Panc1 (cell line): Measurements from ENCODE around the gene KPNA4. TPM values are rescaled to one million over a fixed set of nuclear protein-coding genes. Genes with fewer than 3 reads are reported as not detected.

ENCODE experiments used
- ATAC-seq: fragments of 200-7000 bp; cut with Tn5 transposase; 2 replicates; pipeline ENCODE4 v1.9.1; 2020; ENCODE audit warnings: mild to moderate bottlenecking, moderate library complexity
- BruUV-seq: library from RNA; stranded (reverse); fragments of 400-500 nt; replicated peaks from 2 replicates; lab custom pipeline; 2021; lab: Mats Ljungman, UMichigan
- CTCF ChIA-PET: fragments of 300-600 bp; sonication (Branson Sonifier 250); formaldehyde crosslinking; loops from one replicate; lab custom pipeline; 2022; ENCODE audit warnings: antibody characterized with exemption; lab: Charles Lee
- POLR2A ChIA-PET: fragments of 300-600 bp; sonication (Branson Sonifier 250); formaldehyde crosslinking; loops from one replicate; lab custom pipeline; 2022; ENCODE audit warnings: antibody characterized with exemption; lab: Charles Lee
- DNase-seq: peaks from one replicate; pipeline ENCODE4 v3.0.0-alpha.2; 2010; ENCODE audit warnings: low read depth, low spot score
- H3K27ac ChIP-seq: 2 replicates; pipeline ENCODE4 v1.5.1; 2011; ENCODE audit warnings: mild to moderate bottlenecking, low read length, inconsistent platforms
- H3K27me3 ChIP-seq: fragments of 200-500 bp; sonication (Bioruptor generic); 2 replicates; pipeline ENCODE4 v1.6.0; 2014; ENCODE audit warnings: low read length, inconsistent platforms; ENCODE audit not compliant: control insufficient read depth, insufficient read depth
- H3K36me3 ChIP-seq: fragments of 200-500 bp; sonication (Bioruptor generic); 2 replicates; pipeline ENCODE4 v1.5.1; 2014; ENCODE audit warnings: inconsistent platforms, mild to moderate bottlenecking, low read length, moderate library complexity; ENCODE audit not compliant: control insufficient read depth, insufficient read depth
- H3K4me1 ChIP-seq: 2 replicates; pipeline ENCODE4 v1.5.1; 2011; ENCODE audit warnings: inconsistent platforms, mild to moderate bottlenecking, low read length, moderate library complexity; ENCODE audit not compliant: control insufficient read depth, insufficient read depth
- H3K4me3 ChIP-seq, 2 experiments: 2 replicates each; pipeline ENCODE4 v1.5.1; 2011 to 2012; ENCODE audit warnings: low read depth in 2 of 2, low read length in 2 of 2, mild to moderate bottlenecking in 2 of 2, inconsistent platforms in 1 of 2, moderate library complexity in 1 of 2
- H3K9me3 ChIP-seq: fragments of 200-500 bp; sonication (Bioruptor generic); 2 replicates; pipeline ENCODE4 v1.5.1; 2014; ENCODE audit warnings: low read depth, mild to moderate bottlenecking, inconsistent platforms, low read length, moderate library complexity; ENCODE audit not compliant: control insufficient read depth, insufficient read depth
- POLR2AphosphoS5 ChIP-seq: IDR thresholded peaks from 2 replicates; pipeline ENCODE4 v1.6.1; 2012; ENCODE audit warnings: mild to moderate bottlenecking, low read depth, low read length, moderate library complexity
- REST ChIP-seq, 2 experiments: IDR thresholded peaks; 2 replicates each; pipeline ENCODE4 v1.6.1; 2011 to 2012; ENCODE audit warnings: low read depth in 2 of 2, control low read depth in 1 of 2, low read length in 1 of 2, mild to moderate bottlenecking in 1 of 2, moderate library complexity in 1 of 2; ENCODE audit not compliant: insufficient read depth in 1 of 2
- SIN3A ChIP-seq: IDR thresholded peaks from 2 replicates; pipeline ENCODE4 v1.6.1; 2012; ENCODE audit warnings: low read depth, mild to moderate bottlenecking, low read length, moderate library complexity, borderline replicate concordance; ENCODE audit not compliant: insufficient read depth
- TCF7L2 ChIP-seq: IDR thresholded peaks from 2 replicates; pipeline ENCODE4 v1.6.1; 2011; ENCODE audit warnings: mild to moderate bottlenecking, low read depth, low read length, inconsistent platforms
- in situ Hi-C: cut with HindIII; loops from 2 replicates; pipeline ENCODE4 v1.10.0; 2016; ENCODE audit warnings: low sequenced_read_pairs, low pct_unique_long_range_greater_than_20kb
- intact Hi-C: fragments of 100-400 bp; cut with micrococcal nuclease; formaldehyde crosslinking; loops from one replicate; pipeline ENCODE4 v1.10.0; 2022; ENCODE audit not compliant: unreplicated experiment
- total RNA-seq: library from RNA; stranded (reverse); gene quantifications from one replicate; pipeline ENCODE4 v1.2.1, GENCODE V29; 2021; ENCODE audit not compliant: unreplicated experiment
- TF ChIP-seq, protein P1 (sequence below): fragments of 450-650 bp; IDR thresholded peaks from 2 replicates; pipeline ENCODE4 v1.5.1; 2017; ENCODE audit warnings: mild to moderate bottlenecking

The KPNA4 gene
- total RNA-seq, 1 experiment from 2014 or later, result 84.4 TPM

GRCh38 chr3:160473978-160474377 lies 91.4 kb downstream of the KPNA4 start:
- intact Hi-C loops (no loop called here), in situ Hi-C loops (no loop called here)
- ChIA-PET POLR2A (no interaction called here), CTCF (no interaction called here)
- no peak for DNase-seq
- TF ChIP-seq SIN3A, result no peak
- no peak for TF ChIP-seq REST (IDR thresholded peaks at IDR 0.05; ENCODE audit: insufficient read depth in 1 of 2, low read depth in 2 of 2, low read length in 1 of 2)
- TF ChIP-seq, protein P1, sequence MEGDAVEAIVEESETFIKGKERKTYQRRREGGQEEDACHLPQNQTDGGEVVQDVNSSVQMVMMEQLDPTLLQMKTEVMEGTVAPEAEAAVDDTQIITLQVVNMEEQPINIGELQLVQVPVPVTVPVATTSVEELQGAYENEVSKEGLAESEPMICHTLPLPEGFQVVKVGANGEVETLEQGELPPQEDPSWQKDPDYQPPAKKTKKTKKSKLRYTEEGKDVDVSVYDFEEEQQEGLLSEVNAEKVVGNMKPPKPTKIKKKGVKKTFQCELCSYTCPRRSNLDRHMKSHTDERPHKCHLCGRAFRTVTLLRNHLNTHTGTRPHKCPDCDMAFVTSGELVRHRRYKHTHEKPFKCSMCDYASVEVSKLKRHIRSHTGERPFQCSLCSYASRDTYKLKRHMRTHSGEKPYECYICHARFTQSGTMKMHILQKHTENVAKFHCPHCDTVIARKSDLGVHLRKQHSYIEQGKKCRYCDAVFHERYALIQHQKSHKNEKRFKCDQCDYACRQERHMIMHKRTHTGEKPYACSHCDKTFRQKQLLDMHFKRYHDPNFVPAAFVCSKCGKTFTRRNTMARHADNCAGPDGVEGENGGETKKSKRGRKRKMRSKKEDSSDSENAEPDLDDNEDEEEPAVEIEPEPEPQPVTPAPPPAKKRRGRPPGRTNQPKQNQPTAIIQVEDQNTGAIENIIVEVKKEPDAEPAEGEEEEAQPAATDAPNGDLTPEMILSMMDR, result no peak
- no peak for TF ChIP-seq POLR2AphosphoS5
- TF ChIP-seq TCF7L2, result no peak
- no peaks in the 10 kb centered on the region for H3K9me3 ChIP-seq
- H3K27me3 ChIP-seq, result no peaks in the 10 kb centered on the region; the same call in 1 of the 2 replicates
- H3K36me3 ChIP-seq, result no peaks in the 10 kb centered on the region
- H3K4me1 ChIP-seq, result no peaks in the 10 kb centered on the region
- no TSS peak for BruUV-seq
- H3K4me3 ChIP-seq, result no peak overlapping the region
- ATAC-seq, result no peak
- no peak overlapping the region for H3K27ac ChIP-seq

- Histone ChIP-seq H3K27me3 (no peaks in the 10 kb centered on the region; the same call in 1 of the 2 replicates), H3K27ac (no peak overlapping the region), H3K36me3 (no peaks in the 10 kb centered on the region), H3K9me3 (no peaks in the 10 kb centered on the region), H3K4me1 (no peaks in the 10 kb centered on the region), H3K4me3 (no peak overlapping the region)
- in situ Hi-C loops, result no loop called here
- TF ChIP-seq POLR2AphosphoS5 (no peak), REST (IDR thresholded peaks at IDR 0.05; ENCODE audit: insufficient read depth in 1 of 2, low read depth in 2 of 2, low read length in 1 of 2) (no peak), SIN3A (no peak), TCF7L2 (no peak)
- TF ChIP-seq, protein P1, result no peak
- ChIA-PET POLR2A (no interaction called here), CTCF (no interaction called here)
- ATAC-seq (no peak), DNase-seq (no peak)
- intact Hi-C loops, result no loop called here
- BruUV-seq, result no TSS peak
Measured at GRCh38 chr3:160473221-160473620, 92.2 kb downstream of the KPNA4 start.
